HepG2 (cell line): ENCODE measurements around the gene ASXL1. TPM values are rescaled to one million over a fixed set of nuclear protein-coding genes. Genes with fewer than 3 reads are reported as not detected.

ENCODE experiments used
- ARID3A ChIP-seq: IDR thresholded peaks from 2 replicates; pipeline ENCODE4 v1.6.1; 2012; ENCODE audit warnings: low read depth, low read length, improper control_type of control experiment
- ARID5B ChIP-seq: IDR thresholded peaks from 2 replicates; pipeline ENCODE4 v1.4.0; 2020; ENCODE audit warnings: mild to moderate bottlenecking, missing genetic modification reagents
- CENPX ChIP-seq: sonication (generic); formaldehyde crosslinking; IDR thresholded peaks from 2 replicates; pipeline ENCODE4 v1.9.0; 2021; ENCODE audit warnings: mild to moderate bottlenecking, missing genetic modification reagents, moderate library complexity
- CHCHD3 ChIP-seq: sonication (generic); formaldehyde crosslinking; IDR thresholded peaks from 2 replicates; pipeline ENCODE4 v1.8.0; 2022; ENCODE audit warnings: mild to moderate bottlenecking, missing genetic modification reagents, moderate library complexity
- DR1 ChIP-seq: sonication (generic); formaldehyde crosslinking; IDR thresholded peaks from 2 replicates; pipeline ENCODE4 v1.8.0; 2021; ENCODE audit warnings: mild to moderate bottlenecking, missing genetic modification reagents, inconsistent platforms
- HIC2 ChIP-seq: sonication (generic); formaldehyde crosslinking; IDR thresholded peaks from 2 replicates; pipeline ENCODE4 v1.9.0; 2022; ENCODE audit warnings: low read depth, missing genetic modification reagents
- JUND ChIP-seq: sonication (generic); formaldehyde crosslinking; IDR thresholded peaks from 2 replicates; pipeline ENCODE4 v1.8.0; 2022; ENCODE audit warnings: mild to moderate bottlenecking, missing genetic modification reagents
- KDM4B ChIP-seq: sonication (generic); formaldehyde crosslinking; IDR thresholded peaks from 2 replicates; pipeline ENCODE4 v1.4.0; 2020; ENCODE audit warnings: missing genetic modification reagents
- KLF15 ChIP-seq: sonication (generic); formaldehyde crosslinking; IDR thresholded peaks from 2 replicates; pipeline ENCODE4 v1.8.1; 2023; ENCODE audit warnings: borderline replicate concordance, mild to moderate bottlenecking, inconsistent platforms, missing genetic modification reagents, mixed read lengths
- MTA3 ChIP-seq: sonication (generic); formaldehyde crosslinking; IDR thresholded peaks from 2 replicates; pipeline ENCODE4 v1.4.0; 2020; ENCODE audit warnings: missing genetic modification reagents
- NAIF1 ChIP-seq: sonication (generic); formaldehyde crosslinking; IDR thresholded peaks from 2 replicates; pipeline ENCODE4 v1.5.0; 2020; ENCODE audit warnings: mild to moderate bottlenecking, missing genetic modification reagents, borderline replicate concordance
- PHF21A ChIP-seq: sonication (generic); formaldehyde crosslinking; IDR thresholded peaks from 2 replicates; pipeline ENCODE4 v1.5.0; 2020; ENCODE audit warnings: mild to moderate bottlenecking, missing genetic modification reagents
- RARA ChIP-seq: IDR thresholded peaks from 2 replicates; pipeline ENCODE4 v1.6.1; 2016; ENCODE audit warnings: missing genetic modification reagents, missing compliant biosample characterization
- SOX5 ChIP-seq: IDR thresholded peaks from 2 replicates; pipeline ENCODE4 v1.6.1; 2016; ENCODE audit warnings: borderline replicate concordance
- TOE1 ChIP-seq: sonication (generic); formaldehyde crosslinking; IDR thresholded peaks from 2 replicates; pipeline ENCODE4 v1.4.0; 2020; ENCODE audit warnings: mild to moderate bottlenecking, missing genetic modification reagents
- ZNF333 ChIP-seq: sonication (generic); formaldehyde crosslinking; IDR thresholded peaks from 2 replicates; pipeline ENCODE4 v1.4.0; 2020; ENCODE audit warnings: mild to moderate bottlenecking, missing genetic modification reagents, borderline replicate concordance
- ZNF382 ChIP-seq: sonication (generic); formaldehyde crosslinking; IDR thresholded peaks from 2 replicates; pipeline ENCODE4 v1.5.0; 2020; ENCODE audit warnings: missing genetic modification reagents, mild to moderate bottlenecking, borderline replicate concordance
- ZNF430 ChIP-seq: sonication (generic); formaldehyde crosslinking; IDR thresholded peaks from 2 replicates; pipeline ENCODE4 v1.9.0; 2021; ENCODE audit warnings: mild to moderate bottlenecking, missing genetic modification reagents
- ZNF772 ChIP-seq: sonication (generic); formaldehyde crosslinking; IDR thresholded peaks from 2 replicates; pipeline ENCODE4 v1.5.0; 2020; ENCODE audit warnings: mild to moderate bottlenecking, missing genetic modification reagents
- polyA plus RNA-seq, 8 experiments: library from polyadenylated mRNA; depleted of rRNA in 3 of 8; stranded (reverse) in 7 of 8; unstranded in 1 of 8; fragments of >200 nt; fragmentation: Illumina TruSeq in 4 of 8; extraction: Trizol in 4 of 8; gene quantifications; 2 replicates each; pipeline versions ENCODE4 v1.2.1 to v1.2.3, GENCODE V29; 2011 to 2016; ENCODE audit warnings: low read depth in 4 of 8, missing spikeins in 1 of 8, mixed read lengths in 1 of 8; ENCODE audit not compliant: insufficient read depth in 1 of 8
- total RNA-seq, 5 experiments: library from RNA; depleted of rRNA; stranded (reverse); fragments of >200 nt; fragmentation: Illumina TruSeq; extraction: Trizol; gene quantifications; 2 replicates each; pipeline ENCODE4 v1.2.3, GENCODE V29; 2016; ENCODE audit warnings: low read depth in 1 of 5
- TF ChIP-seq, protein P1 (sequence below): sonication (generic); formaldehyde crosslinking; IDR thresholded peaks from 2 replicates; pipeline ENCODE4 v1.4.0; 2020; ENCODE audit warnings: missing genetic modification reagents
- TF ChIP-seq, protein P2 (sequence below): sonication (generic); formaldehyde crosslinking; IDR thresholded peaks from 2 replicates; pipeline ENCODE4 v1.4.0; 2020; ENCODE audit warnings: low read depth, mild to moderate bottlenecking, missing genetic modification reagents

ASXL1 gene
- total and polyA plus RNA-seq, 2 of the 13 experiments (the other 11 are each of a cell fraction or from before 2014, with no cell fraction given) = 62.1 to 74.8 TPM

DNA sequence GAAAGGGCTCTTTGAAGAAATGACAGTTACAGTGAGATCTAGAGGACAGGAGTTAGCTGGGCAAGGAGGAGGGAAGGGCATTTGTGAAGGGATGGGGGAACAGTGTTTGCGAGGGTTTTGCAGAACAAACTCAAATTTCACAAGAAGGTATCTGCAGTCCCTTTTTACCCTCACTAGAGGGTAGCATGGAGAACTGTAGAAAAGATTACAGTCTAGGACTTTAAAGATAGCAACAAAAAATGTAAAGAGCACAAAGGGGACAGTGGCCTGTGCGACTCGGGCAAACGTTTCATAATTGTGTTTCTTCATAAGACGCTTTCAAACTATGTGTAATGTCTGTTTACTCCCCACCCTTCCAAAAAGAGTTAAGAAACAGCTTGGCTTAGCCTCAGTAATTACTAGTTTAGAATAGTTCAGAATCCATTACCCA is 21.2 kb upstream of the ASXL1 start (continued):
- TF ChIP-seq ARID5B (peak; percentile 56; the same call in 1 of the 2 replicates), SOX5 (peak; percentile 66), DR1 (no peak), NAIF1 (no peak), ARID3A (peak; percentile 47; the same call in 1 of the 2 replicates), JUND (CRISPR knock-in tag) (no peak), KDM4B (CRISPR knock-in tag) (0 out of 2 replicates have a peak, but pooled peaks have one; percentile 16), MTA3 (CRISPR knock-in tag) (no peak), KLF15 (no peak), PHF21A (peak; percentile 46; the same call in 1 of the 2 replicates), ZNF430 (CRISPR knock-in tag) (no peak), ZNF333 (CRISPR knock-in tag) (0 out of 2 replicates have a peak, but pooled peaks have one; percentile 58), TOE1 (CRISPR knock-in tag) (no peak), CENPX (CRISPR knock-in tag) (no peak), HIC2 (CRISPR knock-in tag) (no peak), ZNF772 (CRISPR knock-in tag) (no peak), RARA (CRISPR knock-in tag) (peak; percentile 52), CHCHD3 (no peak), ZNF382 (CRISPR knock-in tag) (no peak)
- TF ChIP-seq, protein P1, sequence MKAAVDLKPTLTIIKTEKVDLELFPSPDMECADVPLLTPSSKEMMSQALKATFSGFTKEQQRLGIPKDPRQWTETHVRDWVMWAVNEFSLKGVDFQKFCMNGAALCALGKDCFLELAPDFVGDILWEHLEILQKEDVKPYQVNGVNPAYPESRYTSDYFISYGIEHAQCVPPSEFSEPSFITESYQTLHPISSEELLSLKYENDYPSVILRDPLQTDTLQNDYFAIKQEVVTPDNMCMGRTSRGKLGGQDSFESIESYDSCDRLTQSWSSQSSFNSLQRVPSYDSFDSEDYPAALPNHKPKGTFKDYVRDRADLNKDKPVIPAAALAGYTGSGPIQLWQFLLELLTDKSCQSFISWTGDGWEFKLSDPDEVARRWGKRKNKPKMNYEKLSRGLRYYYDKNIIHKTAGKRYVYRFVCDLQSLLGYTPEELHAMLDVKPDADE (CRISPR knock-in tag) = no peak
- TF ChIP-seq, protein P2, sequence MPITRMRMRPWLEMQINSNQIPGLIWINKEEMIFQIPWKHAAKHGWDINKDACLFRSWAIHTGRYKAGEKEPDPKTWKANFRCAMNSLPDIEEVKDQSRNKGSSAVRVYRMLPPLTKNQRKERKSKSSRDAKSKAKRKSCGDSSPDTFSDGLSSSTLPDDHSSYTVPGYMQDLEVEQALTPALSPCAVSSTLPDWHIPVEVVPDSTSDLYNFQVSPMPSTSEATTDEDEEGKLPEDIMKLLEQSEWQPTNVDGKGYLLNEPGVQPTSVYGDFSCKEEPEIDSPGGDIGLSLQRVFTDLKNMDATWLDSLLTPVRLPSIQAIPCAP = no peak
